ENCODE data around the gene NSMF.

Gene NSMF

GRCh38 chr9:137476856-137477255 is 17.7 kb upstream of the NSMF start:
- Histone ChIP-seq H3K4me2 (ENCODE audit: low read length) (no peak overlapping the region), H3K9me3 (ENCODE audit: low read length) (peaks cover 8% of the 10 kb centered on the region; the same call in 1 of the 2 replicates), H3F3A (ENCODE audit: insufficient read depth, low read length) (no peaks in the 10 kb centered on the region), H3K9me2 (ENCODE audit: low read depth, low read length) (no peaks in the 10 kb centered on the region), H3K27ac (ENCODE audit: low read depth, low read length, poor library complexity, severe bottlenecking) (no peak overlapping the region), H3K27me3 (ENCODE audit: insufficient read depth, low read length) (no peaks in the 10 kb centered on the region; the same call in 1 of the 2 replicates), H2AFZ (ENCODE audit: low read length) (no peak overlapping the region), H3K9ac (ENCODE audit: low read length) (no peak overlapping the region), H4K20me1 (ENCODE audit: insufficient read depth, low read length) (no peaks in the 10 kb centered on the region), H3K79me2 (ENCODE audit: insufficient read depth, low read length) (no peaks in the 10 kb centered on the region), H3K4me1 (ENCODE audit: insufficient read depth, low read length, severe bottlenecking) (no peaks in the 10 kb centered on the region), H3K36me3 (ENCODE audit: insufficient read depth, low read length) (no peaks in the 10 kb centered on the region), H3K4me3 (ENCODE audit: low read depth, low read length, poor library complexity, severe bottlenecking) (no peak overlapping the region)
- TF ChIP-seq CTCF (IDR thresholded peaks at IDR 0.05; ENCODE audit: low read length) (no peak), EZH2 (IDR thresholded peaks at IDR 0.05; ENCODE audit: borderline replicate concordance, low read length) (no peak)

- no peak overlapping the region for H3K27ac ChIP-seq (ENCODE audit: low read depth, low read length, poor library complexity, severe bottlenecking)
- H3K27me3 ChIP-seq (ENCODE audit: insufficient read depth, low read length): no peaks in the 10 kb centered on the region; the same call in 1 of the 2 replicates
- H3K79me2 ChIP-seq (ENCODE audit: insufficient read depth, low read length): no peaks in the 10 kb centered on the region
- no peak overlapping the region for H3K9ac ChIP-seq (ENCODE audit: low read length)
- no peaks in the 10 kb centered on the region for H4K20me1 ChIP-seq (ENCODE audit: insufficient read depth, low read length)
- no peaks in the 10 kb centered on the region for H3K36me3 ChIP-seq (ENCODE audit: insufficient read depth, low read length)
- H3F3A ChIP-seq (ENCODE audit: insufficient read depth, low read length): no peaks in the 10 kb centered on the region
- H2AFZ ChIP-seq (ENCODE audit: low read length): no peak overlapping the region
- no peaks in the 10 kb centered on the region for H3K4me1 ChIP-seq (ENCODE audit: insufficient read depth, low read length, severe bottlenecking)
- no peaks in the 10 kb centered on the region for H3K9me2 ChIP-seq (ENCODE audit: low read depth, low read length)
- no peak overlapping the region for H3K4me2 ChIP-seq (ENCODE audit: low read length)
- no peak overlapping the region for H3K4me3 ChIP-seq (ENCODE audit: low read depth, low read length, poor library complexity, severe bottlenecking)
- H3K9me3 ChIP-seq (ENCODE audit: low read length): peaks cover 8% of the 10 kb centered on the region; the same call in 1 of the 2 replicates
- no peak for TF ChIP-seq CTCF (IDR thresholded peaks at IDR 0.05; ENCODE audit: low read length)
- no peak for TF ChIP-seq EZH2 (IDR thresholded peaks at IDR 0.05; ENCODE audit: borderline replicate concordance, low read length)
Observed at GRCh38 chr9:137475666-137476065, 16.5 kb upstream of the NSMF start.

DNA sequence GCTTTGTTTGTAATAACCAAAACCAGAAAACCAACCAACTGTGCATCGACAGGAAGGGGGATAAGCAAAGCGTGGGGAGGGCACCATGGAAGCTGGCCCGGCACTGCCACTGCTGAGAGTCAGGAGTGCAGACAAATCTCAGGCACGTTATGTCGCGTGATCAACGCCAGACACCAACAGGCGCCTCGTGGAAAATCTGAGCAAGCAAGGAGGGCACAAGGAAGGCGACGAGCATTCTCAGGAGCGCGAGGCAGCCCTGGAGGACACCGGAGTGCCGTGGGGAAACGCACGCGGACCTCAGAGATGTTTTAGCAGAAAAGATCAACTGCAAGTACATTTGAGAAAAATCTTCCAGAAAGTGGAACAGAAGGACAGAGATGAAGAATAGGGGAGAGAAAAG is 15.1 kb upstream of the NSMF start:
- no peak overlapping the region for H2AFZ ChIP-seq (ENCODE audit: low read length)
- no peaks in the 10 kb centered on the region for H3K9me2 ChIP-seq (ENCODE audit: low read depth, low read length)
- no peaks in the 10 kb centered on the region for H4K20me1 ChIP-seq (ENCODE audit: insufficient read depth, low read length)
- no peak overlapping the region for H3K4me2 ChIP-seq (ENCODE audit: low read length)
- H3K4me3 ChIP-seq (ENCODE audit: low read depth, low read length, poor library complexity, severe bottlenecking): no peak overlapping the region
- H3K9ac ChIP-seq (ENCODE audit: low read length): no peak overlapping the region
- TF ChIP-seq CTCF (IDR thresholded peaks at IDR 0.05; ENCODE audit: low read length): no peak
- no peak for TF ChIP-seq EZH2 (IDR thresholded peaks at IDR 0.05; ENCODE audit: borderline replicate concordance, low read length)
- no peaks in the 10 kb centered on the region; the same call in 1 of the 2 replicates for H3K27me3 ChIP-seq (ENCODE audit: insufficient read depth, low read length)
- H3F3A ChIP-seq (ENCODE audit: insufficient read depth, low read length): no peaks in the 10 kb centered on the region
- H3K4me1 ChIP-seq (ENCODE audit: insufficient read depth, low read length, severe bottlenecking): no peaks in the 10 kb centered on the region
- H3K27ac ChIP-seq (ENCODE audit: low read depth, low read length, poor library complexity, severe bottlenecking): no peak overlapping the region
- no peaks in the 10 kb centered on the region for H3K36me3 ChIP-seq (ENCODE audit: insufficient read depth, low read length)
- H3K79me2 ChIP-seq (ENCODE audit: insufficient read depth, low read length): no peaks in the 10 kb centered on the region
- H3K9me3 ChIP-seq (ENCODE audit: low read length): peaks cover 8% of the 10 kb centered on the region; the same call in 1 of the 2 replicates
